Renal cortex interstitium (tissue), 11 donors: ENCODE measurements around the gene PUS3. TPM values are rescaled to one million over a fixed set of nuclear protein-coding genes. Genes with fewer than 3 reads are reported as not detected.
A peak's percentile ranks its signal among the peaks of the same experiment; 100 is the strongest.
"Not testable (repeated sequence)": the region's sequence is repeated elsewhere in the genome, so short reads cannot be mapped to it uniquely, and the experiment has no call there.

Source experiments
- DNase-seq, 11 donors: peaks; one replicate each; pipeline ENCODE4 v3.0.0-alpha.2; 2013; ENCODE audit warnings: low read depth in 9 of 11, low spot score in 4 of 11; ENCODE audit errors: extremely low read depth in 1 of 11
- polyA plus RNA-seq, 3 donors: library from polyadenylated mRNA; unstranded; fragments of 120-200 nt; gene quantifications; one replicate each; pipeline ENCODE4 v1.2.1, GENCODE V29; 2013; ENCODE audit not compliant: insufficient read length in 3 of 3

PUS3 gene
- polyA plus RNA-seq, 3 donors: 15.3 to 19.0 (median 17.5) TPM

GRCh38 chr11:125890447-125891100, 12.4 kb downstream of the PUS3 start:
- no peak for DNase-seq

- DNase-seq: peak; percentile 80 to 91 (median 89)
Observed at GRCh38 chr11:125887373-125888324, 15.4 kb downstream of the PUS3 start, which contains the start of gene HYLS1. Gene HYLS1 (plus strand): TSS chr11:125887668. CDS start chr11:125899369, 11,701 bp downstream.

- peak in 4 of 11 donors; percentile 13 to 45 (median 19) for DNase-seq
Observed at GRCh38 chr11:125886997-125887372, 16.0 kb downstream of the PUS3 start.

- DNase-seq: no peak
Observed at GRCh38 chr11:125883375-125883774, 19.6 kb downstream of the PUS3 start.

GRCh38 chr11:125881291-125881690, 21.7 kb downstream of the PUS3 start:
- DNase-seq: no peak

- DNase-seq: peak; percentile 50 to 72 (median 56)
Observed at GRCh38 chr11:125874556-125875124, 28.4 kb downstream of the PUS3 start.

- no peak for DNase-seq
Observed at GRCh38 chr11:125873881-125874555, 29.0 kb downstream of the PUS3 start.

- no peak for DNase-seq
Observed at GRCh38 chr11:125872138-125872491, 30.9 kb downstream of the PUS3 start.

GRCh38 chr11:125871391-125872137, 31.4 kb downstream of the PUS3 start:
- no peak for DNase-seq

- DNase-seq: no peak
Observed at GRCh38 chr11:125869521-125869920, 33.5 kb downstream of the PUS3 start.

- not testable (repeated sequence) for DNase-seq
Observed at GRCh38 chr11:125865354-125865753, 37.7 kb downstream of the PUS3 start.

- not testable (repeated sequence) for DNase-seq
Observed at GRCh38 chr11:125862786-125863185, 40.2 kb downstream of the PUS3 start.

GRCh38 chr11:125857670-125858069, 45.3 kb downstream of the PUS3 start:
- DNase-seq: not testable (repeated sequence)

- no peak for DNase-seq
Observed at GRCh38 chr11:125846188-125846587, 56.8 kb downstream of the PUS3 start.

Other genes with a start within 250 kb of the PUS3 start
- gene ACRV1, start 222.4 kb downstream of the PUS3 start, polyA plus RNA-seq: 1 to 10 TPM in 1 of 3 donors, under 1 TPM in 2; 0.39 to 1.4 (median 0.74) TPM
- not detected for gene PATE1, start 156.9 kb downstream of the PUS3 start, polyA plus RNA-seq
- gene PATE2, start 124.4 kb downstream of the PUS3 start, polyA plus RNA-seq: not detected
- not detected for gene PATE3, start 115.1 kb downstream of the PUS3 start, polyA plus RNA-seq
- gene PATE4, start 69.9 kb downstream of the PUS3 start, polyA plus RNA-seq: under 1 TPM in 2 of 3 donors, not detected in 1; 0.08 to 0.10 TPM
- 10 to 100 TPM; 10.8 to 12.6 (median 12.2) TPM for gene HYLS1, start 15.5 kb downstream of the PUS3 start, polyA plus RNA-seq
- 1 to 10 TPM; 4.3 to 6.0 (median 5.5) TPM for gene DDX25, start 1.3 kb upstream of the PUS3 start, polyA plus RNA-seq
- gene VSIG10L2, start 42.8 kb upstream of the PUS3 start, polyA plus RNA-seq: not detected
- gene CDON, start 159.7 kb upstream of the PUS3 start, polyA plus RNA-seq: 10 to 100 TPM; 26.6 to 32.7 (median 26.8) TPM